IPS-20b (cell line): ENCODE data around the gene CLASP2.

Experiments used
- H3K27ac ChIP-seq: one replicate; pipeline ENCODE4 v1.5.1; 2013; ENCODE audit warnings: low read length
- H3K27me3 ChIP-seq: 2 replicates; pipeline ENCODE4 v1.6.1; 2013; ENCODE audit warnings: mild to moderate bottlenecking, low read length, inconsistent platforms; ENCODE audit not compliant: insufficient read depth
- H3K36me3 ChIP-seq: 2 replicates; pipeline ENCODE4 v1.6.1; 2013; ENCODE audit warnings: low read depth, mild to moderate bottlenecking, inconsistent platforms, low read length, moderate library complexity; ENCODE audit not compliant: insufficient read depth
- H3K4me1 ChIP-seq: 2 replicates; pipeline ENCODE4 v1.6.1; 2013; ENCODE audit warnings: mild to moderate bottlenecking, control low read depth, inconsistent platforms, low read length, moderate library complexity; ENCODE audit not compliant: insufficient read depth
- H3K4me3 ChIP-seq: 2 replicates; pipeline ENCODE4 v1.5.1; 2013; ENCODE audit warnings: mild to moderate bottlenecking, low read length, inconsistent platforms
- H3K9ac ChIP-seq: 2 replicates; pipeline ENCODE4 v1.6.1; 2013; ENCODE audit warnings: low read depth, mild to moderate bottlenecking, inconsistent platforms, low read length, moderate library complexity
- H3K9me3 ChIP-seq: 2 replicates; pipeline ENCODE4 v1.6.1; 2013; ENCODE audit warnings: mild to moderate bottlenecking, low read depth, low read length, inconsistent platforms; ENCODE audit not compliant: insufficient read depth

CLASP2 gene

GRCh38 chr3:33579840-33580239 lies 138.2 kb downstream of the CLASP2 start:
- Histone ChIP-seq H3K27ac (no peak overlapping the region), H3K4me1 (peaks cover 46% of the 10 kb centered on the region), H3K9ac (no peak overlapping the region), H3K9me3 (no peaks in the 10 kb centered on the region), H3K36me3 (peaks cover 10% of the 10 kb centered on the region), H3K27me3 (no peaks in the 10 kb centered on the region), H3K4me3 (no peak overlapping the region)

DNA sequence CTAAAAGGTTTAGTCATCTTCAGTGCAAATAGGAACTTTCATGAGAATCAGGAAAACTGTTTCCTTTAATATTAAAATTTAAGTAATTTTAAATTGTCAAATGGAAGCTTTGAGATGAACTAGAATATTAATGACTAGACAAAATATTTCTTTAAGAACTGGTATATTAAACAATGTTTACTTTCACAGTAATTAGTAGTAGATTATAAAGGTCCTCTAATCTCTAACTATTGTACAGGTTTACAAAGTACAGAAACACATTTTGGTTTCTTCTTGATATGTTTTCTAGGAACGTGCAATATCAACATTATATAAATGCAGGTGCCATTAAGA lies 138.9 kb downstream of the CLASP2 start:
- H3K9ac ChIP-seq, result no peak overlapping the region
- peak overlapping the region; percentile 44; the same call in 1 of the 2 replicates for H3K4me3 ChIP-seq
- H3K4me1 ChIP-seq, result peaks cover 46% of the 10 kb centered on the region
- H3K36me3 ChIP-seq, result peaks cover 17% of the 10 kb centered on the region
- H3K9me3 ChIP-seq, result no peaks in the 10 kb centered on the region
- no peaks in the 10 kb centered on the region for H3K27me3 ChIP-seq
- no peak overlapping the region for H3K27ac ChIP-seq

- H3K27ac ChIP-seq, result no peak overlapping the region
These were observed 139.5 kb downstream of the CLASP2 start for GRCh38 chr3:33578325-33579177.

GRCh38 chr3:33577588-33577987 lies 140.5 kb downstream of the CLASP2 start:
- Histone ChIP-seq H3K4me1 (peaks cover 44% of the 10 kb centered on the region), H3K9me3 (no peaks in the 10 kb centered on the region), H3K27ac (no peak overlapping the region), H3K27me3 (no peaks in the 10 kb centered on the region), H3K36me3 (peaks cover 26% of the 10 kb centered on the region), H3K4me3 (peak overlapping the region; percentile 47), H3K9ac (peak overlapping the region; percentile 24; the same call in 1 of the 2 replicates)

More at GRCh38 chr3:33578325-33579177, 139.5 kb downstream of the CLASP2 start:
- Histone ChIP-seq H3K9me3 (no peaks in the 10 kb centered on the region), H3K4me1 (peaks cover 46% of the 10 kb centered on the region), H3K36me3 (peaks cover 18% of the 10 kb centered on the region), H3K4me3 (peak overlapping the region; percentile 47), H3K27me3 (no peaks in the 10 kb centered on the region), H3K9ac (peak overlapping the region; percentile 22; the same call in 1 of the 2 replicates)

DNA sequence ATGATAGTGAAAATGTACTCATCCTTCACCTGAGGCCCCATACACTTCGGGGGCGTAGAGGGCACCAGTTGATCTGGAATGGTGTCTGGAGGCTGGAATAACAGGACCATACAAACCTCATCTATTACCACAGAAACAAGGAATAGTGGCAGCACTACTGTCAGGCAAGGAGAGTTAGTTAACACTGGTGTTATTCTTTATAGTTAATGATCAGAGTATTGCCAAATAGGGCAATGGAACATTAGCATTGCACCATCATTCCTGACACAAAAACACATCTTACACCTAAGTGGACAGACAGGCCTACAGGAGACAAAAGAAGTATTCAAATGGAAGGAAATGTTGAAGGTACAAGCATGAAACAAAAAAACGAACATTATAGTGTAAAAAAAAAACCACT lies 140.9 kb downstream of the CLASP2 start:
- H3K4me1 ChIP-seq, result peaks cover 40% of the 10 kb centered on the region
- no peak overlapping the region for H3K27ac ChIP-seq
- H3K27me3 ChIP-seq, result no peaks in the 10 kb centered on the region
- H3K9me3 ChIP-seq, result no peaks in the 10 kb centered on the region
- peaks cover 26% of the 10 kb centered on the region for H3K36me3 ChIP-seq
- peak overlapping the region; percentile 2; the same call in 1 of the 2 replicates for H3K4me3 ChIP-seq
- H3K9ac ChIP-seq, result no peak overlapping the region

GRCh38 chr3:33575311-33575710 lies 142.7 kb downstream of the CLASP2 start:
- H3K9ac ChIP-seq, result no peak overlapping the region
- no peaks in the 10 kb centered on the region for H3K9me3 ChIP-seq
- no peak overlapping the region for H3K4me3 ChIP-seq
- peaks cover 29% of the 10 kb centered on the region for H3K4me1 ChIP-seq
- no peaks in the 10 kb centered on the region for H3K27me3 ChIP-seq
- peaks cover 28% of the 10 kb centered on the region for H3K36me3 ChIP-seq
- no peak overlapping the region for H3K27ac ChIP-seq

DNA sequence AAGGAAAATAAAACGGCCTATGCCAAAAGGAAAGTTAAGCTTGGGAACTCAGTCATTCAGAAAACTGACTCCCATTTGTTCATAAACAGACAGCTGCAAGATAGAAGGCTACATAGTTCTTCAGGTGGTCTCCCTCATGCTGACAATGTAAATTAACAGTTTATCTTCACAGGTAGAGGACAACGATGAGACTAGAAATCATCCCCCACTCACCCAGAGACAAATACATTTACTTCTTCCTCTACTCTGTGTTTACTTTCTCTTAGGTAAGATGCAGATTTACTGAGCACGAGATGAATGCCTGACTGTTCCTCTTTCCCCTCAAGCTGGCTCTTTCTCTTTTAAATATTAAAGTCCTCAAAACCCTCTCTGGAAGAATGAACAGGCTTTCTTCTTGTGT lies 160.2 kb downstream of the CLASP2 start:
- Histone ChIP-seq H3K4me1 (peaks cover 21% of the 10 kb centered on the region), H3K27ac (peak overlapping the region; percentile 72), H3K9ac (peak overlapping the region; percentile 77), H3K4me3 (peak overlapping the region; percentile 48; the same call in 1 of the 2 replicates), H3K36me3 (peaks cover 17% of the 10 kb centered on the region), H3K9me3 (no peaks in the 10 kb centered on the region), H3K27me3 (no peaks in the 10 kb centered on the region)

DNA sequence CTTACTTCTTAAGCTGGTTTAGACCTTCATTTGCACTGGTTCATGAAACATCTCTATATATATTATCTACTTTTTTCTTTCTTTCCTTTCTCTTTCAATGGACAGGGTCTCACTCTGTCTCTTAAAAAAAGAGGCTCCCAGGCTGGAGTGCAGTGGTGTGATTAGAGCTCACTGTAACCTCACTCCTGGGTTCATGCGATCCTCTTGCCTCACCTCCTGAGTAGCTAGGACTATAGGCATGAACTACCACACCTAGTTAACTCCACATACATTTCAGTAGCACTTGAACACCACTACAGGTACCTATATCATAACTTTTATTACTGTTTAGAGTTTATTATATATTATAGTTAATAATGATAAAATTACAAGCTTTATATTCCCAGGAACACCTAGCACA lies 160.8 kb downstream of the CLASP2 start:
- H3K27ac ChIP-seq, result no peak overlapping the region

GRCh38 chr3:33547101-33547500 lies 171.0 kb downstream of the CLASP2 start:
- no peaks in the 10 kb centered on the region for H3K9me3 ChIP-seq
- no peak overlapping the region for H3K27ac ChIP-seq
- no peak overlapping the region for H3K9ac ChIP-seq
- H3K27me3 ChIP-seq, result no peaks in the 10 kb centered on the region
- no peak overlapping the region for H3K4me3 ChIP-seq
- H3K36me3 ChIP-seq, result peaks cover 52% of the 10 kb centered on the region
- H3K4me1 ChIP-seq, result no peaks in the 10 kb centered on the region

More for the DNA sequence above, 160.8 kb downstream of the CLASP2 start:
- H3K27me3 ChIP-seq, result no peaks in the 10 kb centered on the region
- no peak overlapping the region for H3K9ac ChIP-seq
- peaks cover 21% of the 10 kb centered on the region for H3K4me1 ChIP-seq
- peaks cover 17% of the 10 kb centered on the region for H3K36me3 ChIP-seq
- no peaks in the 10 kb centered on the region for H3K9me3 ChIP-seq
- no peak overlapping the region; the same call in 1 of the 2 replicates for H3K4me3 ChIP-seq

GRCh38 chr3:33544126-33544525 lies 173.9 kb downstream of the CLASP2 start:
- peaks cover 45% of the 10 kb centered on the region for H3K36me3 ChIP-seq
- no peak overlapping the region for H3K9ac ChIP-seq
- H3K27me3 ChIP-seq, result no peaks in the 10 kb centered on the region
- no peak overlapping the region for H3K27ac ChIP-seq
- no peak overlapping the region for H3K4me3 ChIP-seq
- H3K9me3 ChIP-seq, result no peaks in the 10 kb centered on the region
- no peaks in the 10 kb centered on the region for H3K4me1 ChIP-seq

- Histone ChIP-seq H3K4me3 (no peak overlapping the region), H3K4me1 (no peaks in the 10 kb centered on the region), H3K9me3 (no peaks in the 10 kb centered on the region), H3K27ac (no peak overlapping the region), H3K27me3 (no peaks in the 10 kb centered on the region), H3K36me3 (peaks cover 45% of the 10 kb centered on the region), H3K9ac (no peak overlapping the region)
These were observed 174.5 kb downstream of the CLASP2 start for GRCh38 chr3:33543601-33544000.

- H3K9ac ChIP-seq, result no peak overlapping the region
- peaks cover 45% of the 10 kb centered on the region for H3K36me3 ChIP-seq
- H3K4me1 ChIP-seq, result no peaks in the 10 kb centered on the region
- no peak overlapping the region for H3K4me3 ChIP-seq
- H3K27ac ChIP-seq, result no peak overlapping the region
- no peaks in the 10 kb centered on the region for H3K9me3 ChIP-seq
- H3K27me3 ChIP-seq, result no peaks in the 10 kb centered on the region
These were observed 176.1 kb downstream of the CLASP2 start for GRCh38 chr3:33541918-33542317.
